SKM-1 treated with dmso at 0.1 percent for 144 hours (cell line): Measurements from ENCODE around the gene WFDC8.
A peak's percentile ranks its signal among the peaks of the same experiment; 100 is the strongest.
"Not testable (repeated sequence)": the region's sequence is repeated elsewhere in the genome, so short reads cannot be mapped to it uniquely, and the experiment has no call there.

Experiments
- DNase-seq: peaks from one replicate; lab custom pipeline; 2025; ENCODE audit not compliant: unreplicated experiment; lab: John Stamatoyannopoulos, UW

The WFDC8 gene

DNA sequence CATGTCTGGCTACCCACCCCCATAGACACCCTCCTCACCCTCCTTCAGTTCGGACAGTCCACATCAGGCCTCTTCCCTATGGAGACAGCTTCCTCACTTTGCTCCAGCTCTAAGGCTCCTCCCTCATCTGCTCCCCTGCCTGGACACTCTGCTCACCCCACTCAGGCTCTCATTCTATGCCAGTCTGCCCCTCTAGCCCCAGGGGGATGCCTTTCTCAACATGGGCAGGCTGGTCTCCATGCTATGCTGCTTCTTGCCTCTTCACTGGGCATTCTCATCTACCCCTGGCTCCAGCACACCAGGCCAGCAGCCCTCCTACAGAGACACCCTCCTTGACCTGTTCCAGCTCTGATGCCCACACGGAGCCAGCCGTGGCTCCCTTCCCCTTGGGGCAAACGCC, at the start of gene WFDC8:
Gene WFDC8, minus strand, starts transcription at position 101 of the 400 bp plus-strand sequence. Its CDS starts 37 bp downstream, at position 64.
- no peak for DNase-seq

GRCh38 chr20:45626540-45626939, 47.5 kb upstream of the WFDC8 start:
- DNase-seq: no peak

GRCh38 chr20:45621593-45621992, 42.5 kb upstream of the WFDC8 start:
- no peak for DNase-seq

- DNase-seq: no peak
These were observed 38.5 kb upstream of the WFDC8 start for GRCh38 chr20:45617591-45617990.

DNA sequence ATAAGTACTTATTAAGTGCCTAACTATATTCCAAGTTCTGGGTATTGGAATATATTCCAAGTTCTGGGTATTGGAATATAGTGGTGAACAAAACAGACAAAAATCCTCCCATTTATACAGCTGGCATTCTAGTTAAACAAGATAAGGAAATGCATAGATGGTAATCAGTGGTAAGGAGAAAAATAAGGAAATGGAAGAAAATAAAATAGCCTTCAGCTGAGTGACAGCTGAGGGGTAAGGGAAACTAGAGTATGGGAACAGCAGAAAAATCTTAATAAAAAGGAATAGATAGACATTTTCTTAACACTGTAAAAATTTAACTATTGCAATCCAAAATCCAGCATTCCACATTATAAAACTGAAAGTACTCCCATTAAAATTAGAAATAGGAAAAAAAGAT, 33.2 kb upstream of the WFDC8 start:
- DNase-seq: no peak

DNA sequence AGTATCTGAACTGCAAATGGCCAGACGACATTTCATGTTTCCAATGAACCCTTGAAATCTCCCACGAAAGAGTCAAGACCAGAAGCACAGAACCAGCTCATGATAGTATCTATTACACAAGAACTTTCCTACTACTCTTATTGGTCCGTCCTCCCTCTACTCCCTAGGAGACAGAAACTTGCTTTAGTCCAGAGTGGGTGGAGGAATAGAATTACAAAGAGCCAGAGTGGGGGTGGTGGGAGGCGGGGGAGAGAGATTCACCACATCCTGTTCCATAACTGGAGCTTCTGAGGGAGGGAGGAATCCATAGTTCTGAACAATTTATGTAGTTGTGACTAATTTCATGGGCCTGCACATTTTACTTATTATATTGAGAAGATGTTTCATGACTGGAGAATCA, 32.0 kb upstream of the WFDC8 start:
- no peak for DNase-seq

DNA sequence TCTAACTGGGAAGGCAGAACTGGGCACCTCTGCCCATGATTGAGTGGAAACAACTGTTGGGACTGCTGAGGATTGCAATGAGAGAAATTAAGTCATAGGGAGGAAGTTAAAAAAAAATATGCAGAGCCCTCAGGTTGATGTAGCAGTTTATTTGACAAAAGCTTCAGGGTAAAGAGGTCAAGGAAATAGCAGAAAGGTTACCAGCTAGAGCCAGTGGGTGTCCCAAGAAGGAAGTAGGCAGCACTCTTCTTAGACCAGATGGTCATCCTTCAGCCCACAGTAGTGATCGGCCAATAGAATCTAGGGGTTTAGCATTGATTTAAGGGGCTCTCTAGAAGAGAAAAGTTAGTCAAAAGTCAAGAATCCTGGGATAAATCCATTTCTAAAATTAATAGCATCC, 28.7 kb upstream of the WFDC8 start:
- no peak for DNase-seq

DNA sequence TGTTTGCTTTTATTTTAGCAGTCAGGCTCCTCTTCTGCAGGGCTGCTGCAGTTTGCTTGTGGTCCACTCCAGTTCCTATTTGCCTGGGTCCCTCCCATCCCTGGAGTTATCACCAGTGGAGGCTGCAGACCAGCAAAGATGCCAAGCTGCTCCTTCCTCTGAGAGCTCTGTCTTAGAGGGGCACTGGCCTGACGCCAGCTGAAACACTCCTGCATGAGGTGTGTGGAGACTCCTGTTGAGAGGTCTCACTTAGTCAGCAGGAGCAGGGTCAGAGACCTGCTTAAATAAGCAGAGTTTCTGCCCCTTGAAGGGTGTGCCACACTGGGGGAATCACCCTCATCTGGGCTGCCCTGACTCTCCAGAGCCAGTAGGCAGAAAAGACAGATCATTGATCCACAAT, 16.2 kb upstream of the WFDC8 start:
- no peak for DNase-seq

GRCh38 chr20:45593498-45593897, 14.4 kb upstream of the WFDC8 start:
- DNase-seq: no peak

- peak; percentile 26 for DNase-seq
These were observed 13.6 kb upstream of the WFDC8 start for GRCh38 chr20:45592574-45593189.

GRCh38 chr20:45589725-45590124, 10.6 kb upstream of the WFDC8 start:
- DNase-seq: no peak

DNA sequence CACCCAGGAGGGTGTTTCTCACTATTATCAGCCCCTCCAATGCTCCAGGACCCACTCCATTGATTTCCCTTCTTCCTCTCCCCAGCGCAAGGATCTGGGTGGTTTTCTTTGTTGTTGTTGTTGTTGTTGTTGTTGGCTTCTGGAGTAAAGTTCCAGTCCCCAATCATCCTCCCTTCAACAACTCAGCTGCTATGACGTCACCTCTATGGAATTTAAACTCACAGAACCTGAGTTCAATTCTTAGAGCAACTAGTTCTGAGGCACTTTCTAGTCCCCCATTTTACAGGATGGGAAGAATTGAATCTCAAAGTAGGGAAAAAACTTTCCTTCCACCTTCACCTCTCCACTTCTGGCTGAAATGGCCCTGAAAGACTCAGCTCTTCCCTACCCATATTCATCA, 9.7 kb upstream of the WFDC8 start:
- DNase-seq: no peak

GRCh38 chr20:45585986-45586385, 6.9 kb upstream of the WFDC8 start:
- not testable (repeated sequence) for DNase-seq

DNA sequence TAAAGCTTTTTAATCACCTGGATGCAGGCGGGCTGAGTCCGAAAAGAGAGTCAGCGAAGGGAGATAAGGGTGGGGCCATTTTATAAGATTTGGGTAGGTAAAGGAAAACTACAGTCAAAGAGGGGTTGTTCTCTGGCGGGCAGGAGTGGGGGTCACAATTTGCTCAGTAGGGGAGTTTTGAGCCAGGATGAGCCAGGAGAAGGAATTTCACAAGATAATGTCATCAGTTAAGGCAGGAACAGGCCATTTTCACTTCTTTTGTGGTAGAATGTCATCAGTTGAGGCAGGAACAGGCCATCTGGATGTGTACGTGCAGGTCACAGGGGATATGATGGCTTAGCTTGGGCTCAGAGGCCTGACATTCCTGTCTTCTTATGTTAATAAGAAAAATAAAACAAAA, 5.2 kb upstream of the WFDC8 start:
- DNase-seq: not testable (repeated sequence)

GRCh38 chr20:45583502-45583901, 4.4 kb upstream of the WFDC8 start:
- no peak for DNase-seq

DNA sequence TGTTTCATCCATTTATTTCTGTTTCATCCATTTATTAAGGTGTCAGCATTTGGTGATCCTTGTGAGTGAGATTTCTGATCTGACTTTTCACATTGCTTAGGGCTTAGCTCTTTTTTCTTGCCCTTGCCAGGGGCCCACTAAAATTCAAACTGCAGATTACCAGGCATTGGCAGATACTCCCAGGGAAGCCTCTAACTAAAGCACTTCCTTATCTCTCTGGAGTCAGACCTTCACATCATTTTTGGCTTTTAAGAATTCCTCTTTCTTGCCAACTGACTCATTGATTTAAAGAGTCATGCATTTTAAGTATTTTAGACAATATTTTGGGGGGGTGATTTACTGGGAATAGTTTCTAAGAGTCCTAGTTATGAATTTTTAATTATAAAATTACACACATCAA, 2.6 kb upstream of the WFDC8 start:
- no peak for DNase-seq

- DNase-seq: no peak
These were observed 853 bp downstream of the WFDC8 start for GRCh38 chr20:45578231-45578630.

DNA sequence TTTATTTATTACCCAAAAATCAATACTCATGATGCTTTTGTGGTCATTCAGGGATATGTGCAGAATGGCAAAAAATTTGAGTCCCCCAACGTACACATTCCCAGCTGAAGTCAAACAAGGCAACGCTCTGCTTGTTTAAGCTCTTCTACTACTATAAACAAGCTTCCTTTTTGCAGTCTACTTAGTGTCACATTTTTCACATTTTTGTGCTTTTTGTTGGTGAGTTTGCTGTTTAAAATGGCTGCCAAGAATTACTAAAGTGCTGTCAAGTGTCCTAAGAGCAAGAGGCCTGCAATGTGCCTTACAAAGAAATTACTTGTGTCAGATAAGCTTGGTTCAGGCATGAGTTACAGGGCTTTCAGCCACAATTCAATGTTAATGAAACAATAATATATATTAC, 2.1 kb downstream of the WFDC8 start:
- no peak for DNase-seq

DNA sequence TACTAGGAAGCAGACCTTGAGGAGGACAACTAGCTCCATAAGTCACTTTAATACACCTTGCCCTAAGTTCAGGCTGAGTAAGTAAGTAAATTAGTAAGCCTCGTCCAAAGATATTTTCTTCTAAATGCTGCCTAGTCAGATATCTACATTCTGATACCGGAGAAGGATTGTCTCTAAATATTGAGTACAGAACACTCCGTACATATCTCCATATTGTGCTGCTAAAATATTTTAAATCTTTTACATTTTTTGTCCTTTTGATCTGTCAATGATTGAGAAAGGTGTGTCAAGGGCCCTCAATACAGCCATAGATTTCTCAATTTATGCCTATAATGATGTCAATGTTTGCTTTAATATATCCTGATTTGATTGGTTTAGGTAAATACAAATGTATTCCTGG, 3.2 kb downstream of the WFDC8 start:
- DNase-seq: no peak

- not testable (repeated sequence) for DNase-seq
These were observed 9.4 kb downstream of the WFDC8 start for GRCh38 chr20:45569650-45570049.

DNA sequence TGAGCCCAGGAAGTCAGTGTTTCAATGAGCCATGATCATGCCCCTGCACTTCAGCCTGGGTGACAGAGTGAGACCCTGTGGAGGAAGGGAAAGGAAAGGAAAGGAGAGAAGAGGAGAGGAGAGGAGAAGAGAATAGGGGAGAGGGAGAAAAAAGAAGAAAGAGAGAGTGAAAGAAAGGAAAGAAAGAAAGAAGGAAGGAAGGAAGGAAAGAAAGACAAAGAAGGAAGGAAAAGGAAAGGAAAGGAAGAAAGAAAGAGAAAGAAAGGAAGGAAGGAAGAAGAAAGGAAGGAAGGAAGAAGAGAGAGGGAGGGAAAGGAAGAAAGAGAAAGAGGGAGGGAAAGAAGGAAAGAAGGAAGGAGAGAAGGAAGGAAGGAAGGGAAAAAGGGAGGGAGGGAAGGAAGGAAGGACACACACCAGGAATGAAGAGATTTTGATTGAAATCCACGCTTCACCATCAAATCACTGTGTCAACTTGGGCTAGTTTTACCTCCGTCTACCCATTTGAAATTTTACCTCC, 14.3 kb downstream of the WFDC8 start:
- DNase-seq: no peak

DNA sequence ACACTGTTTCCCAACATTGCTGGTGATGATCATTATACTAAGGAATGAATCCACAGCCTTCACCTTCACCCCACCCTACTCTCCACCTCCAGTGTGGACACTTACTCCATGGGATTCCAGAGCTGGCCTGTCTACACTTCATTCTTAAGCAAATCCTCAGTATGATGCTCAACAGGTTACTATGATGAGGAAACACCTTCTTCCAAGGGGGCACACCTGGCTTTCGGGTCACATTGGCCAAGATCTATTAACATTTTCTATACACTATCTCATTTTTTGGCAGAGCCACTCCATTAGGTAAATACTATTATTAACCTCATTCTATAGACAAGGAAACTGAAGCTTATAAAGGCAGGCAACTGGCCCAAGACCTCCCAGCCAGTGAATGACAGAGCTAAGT, 23.9 kb downstream of the WFDC8 start:
- DNase-seq: no peak

DNA sequence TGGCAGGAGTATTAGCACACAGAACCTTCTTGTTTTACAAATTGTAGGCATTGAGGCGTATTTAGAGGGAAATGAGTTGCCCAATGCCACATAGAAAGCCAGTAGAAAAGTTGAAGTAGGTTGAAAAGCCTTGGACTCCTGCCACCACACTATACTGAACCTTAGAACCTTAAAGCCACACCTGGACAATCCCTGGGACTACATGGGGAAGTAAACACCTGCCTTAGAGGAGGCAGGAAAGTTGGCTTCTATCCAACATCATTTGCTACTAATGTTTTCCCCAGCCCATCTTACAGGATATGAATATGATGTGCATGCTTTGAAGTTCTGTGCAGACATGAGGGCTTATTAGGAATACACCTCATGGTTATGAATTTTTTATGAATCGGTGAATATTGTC, 26.6 kb downstream of the WFDC8 start:
- DNase-seq: no peak
